ENCODE results near the gene KRCC1. TPM values are rescaled to one million over a fixed set of nuclear protein-coding genes. Genes with fewer than 3 reads are reported as not detected.
A peak's percentile ranks its signal among the peaks of the same experiment; 100 is the strongest.

The KRCC1 gene
- 42.7 TPM for total RNA-seq (2013)
- 10 to 100 TPM; 10.8 to 31.6 (median 24.7) TPM for polyA plus RNA-seq
- polyA minus RNA-seq: 5.5 and 7.0 TPM in 2 replicates
- 13.8 to 30.6 (median 20.2) reads per million in 11 experiments for total RNA-seq

GRCh38 chr2:88055371-88056128, at the start of gene KRCC1:
KRCC1 (minus strand) TSS chr2:88055783; CDS start chr2:88028563, 27,220 bp downstream.
- H3K4me1 ChIP-seq (ENCODE audit: control insufficient read depth in 1 of 2, insufficient read depth in 2 of 2, low read length in 2 of 2): peaks cover 25 to 29% of the 10 kb centered on the region in 2 donors
- peak; percentile 97 to 99 (median 98) for DNase-seq
- WGBS (ENCODE audit: insufficient coverage): 0% methylated on average over 59 of the region's 77 CpGs
- no peaks in the 10 kb centered on the region for H3K9me3 Mint-ChIP-seq
- intact Hi-C loops (cut with micrococcal nuclease): loop anchor here in 1 of 2 donors (10.0 kb wide), 1 partner anchor 569 kb away; the partner anchor contains the start of gene EIF2AK3
- no peaks in the 10 kb centered on the region for H3K27me3 ChIP-seq (ENCODE audit: control insufficient read depth in 2 of 2, insufficient read depth in 2 of 2, low read length in 2 of 2)
- peak within 1 kb of the TSS; percentile 98 for H3K9ac ChIP-seq (ENCODE audit: insufficient read depth, low read length, poor library complexity, severe bottlenecking)
- peak within 1 kb of the TSS; percentile 83 to 94 (median 87) for H3K4me3 ChIP-seq (replicated peaks in 1 of 3; ENCODE audit: low read depth in 2 of 3, low read length in 3 of 3)
- peaks cover 0 to 4% of the 10 kb centered on the region in 2 donors for H3K36me3 ChIP-seq (replicated peaks in 1 of 2; ENCODE audit: control insufficient read depth in 1 of 2, insufficient read depth in 2 of 2, low read length in 2 of 2)
- H3K4me2 ChIP-seq (replicated peaks; ENCODE audit: extremely low read depth, low read length, poor library complexity, severe bottlenecking): peak within 1 kb of the TSS; percentile 82
- peak within 1 kb of the TSS; percentile 88 for H2AFZ ChIP-seq (ENCODE audit: insufficient read depth, low read depth, low read length, poor library complexity, severe bottlenecking)
- peaks cover 9% of the 10 kb centered on the region for H4K20me1 ChIP-seq (ENCODE audit: insufficient read depth, low read length)
- H3K27ac ChIP-seq (ENCODE audit: low read depth in 1 of 2, low read length in 2 of 2): peak within 1 kb of the TSS; percentile 81 to 99
- peaks cover 5 to 7% of the 10 kb centered on the region in 2 donors for H3K36me3 Mint-ChIP-seq
- H3K4me3 Mint-ChIP-seq: peak within 1 kb of the TSS; percentile 96 to 97
- H3K79me2 ChIP-seq (ENCODE audit: insufficient read depth, low read length): peaks cover 49% of the 10 kb centered on the region
- no peaks in the 10 kb centered on the region for H3K27me3 Mint-ChIP-seq (ENCODE audit: low read depth in 3 of 3)
- H3K9me3 ChIP-seq (replicated peaks in 1 of 2; ENCODE audit: control insufficient read depth in 1 of 2, insufficient read depth in 1 of 2, low read length in 2 of 2): no peaks in the 10 kb centered on the region
- peak within 1 kb of the TSS; percentile 94 to 99 (median 97) for H3K27ac Mint-ChIP-seq
- TF ChIP-seq, protein P1, sequence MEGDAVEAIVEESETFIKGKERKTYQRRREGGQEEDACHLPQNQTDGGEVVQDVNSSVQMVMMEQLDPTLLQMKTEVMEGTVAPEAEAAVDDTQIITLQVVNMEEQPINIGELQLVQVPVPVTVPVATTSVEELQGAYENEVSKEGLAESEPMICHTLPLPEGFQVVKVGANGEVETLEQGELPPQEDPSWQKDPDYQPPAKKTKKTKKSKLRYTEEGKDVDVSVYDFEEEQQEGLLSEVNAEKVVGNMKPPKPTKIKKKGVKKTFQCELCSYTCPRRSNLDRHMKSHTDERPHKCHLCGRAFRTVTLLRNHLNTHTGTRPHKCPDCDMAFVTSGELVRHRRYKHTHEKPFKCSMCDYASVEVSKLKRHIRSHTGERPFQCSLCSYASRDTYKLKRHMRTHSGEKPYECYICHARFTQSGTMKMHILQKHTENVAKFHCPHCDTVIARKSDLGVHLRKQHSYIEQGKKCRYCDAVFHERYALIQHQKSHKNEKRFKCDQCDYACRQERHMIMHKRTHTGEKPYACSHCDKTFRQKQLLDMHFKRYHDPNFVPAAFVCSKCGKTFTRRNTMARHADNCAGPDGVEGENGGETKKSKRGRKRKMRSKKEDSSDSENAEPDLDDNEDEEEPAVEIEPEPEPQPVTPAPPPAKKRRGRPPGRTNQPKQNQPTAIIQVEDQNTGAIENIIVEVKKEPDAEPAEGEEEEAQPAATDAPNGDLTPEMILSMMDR (IDR thresholded peaks at IDR 0.05): no peak
- peaks cover 43% of the 10 kb centered on the region for H3K4me1 Mint-ChIP-seq

GRCh38 chr2:88100489-88100858, 44.9 kb upstream of the KRCC1 start:
- TF ChIP-seq, protein P1 (IDR thresholded peaks at IDR 0.05): no peak
- H3K4me3 ChIP-seq (replicated peaks in 1 of 3; ENCODE audit: low read depth in 2 of 3, low read length in 3 of 3): no peak overlapping the region
- Mint-ChIP-seq H3K27ac (peak overlapping the region in 1 of 7 donors; percentile 34), H3K4me1 (peaks cover 6% of the 10 kb centered on the region), H3K4me3 (no peak overlapping the region), H3K36me3 (no peaks in the 10 kb centered on the region), H3K9me3 (peaks cover 0 to 9% (median 0%) of the 10 kb centered on the region in 7 donors), H3K27me3 (ENCODE audit: low read depth in 3 of 3) (peaks cover 0 to 7% (median 6%) of the 10 kb centered on the region in 3 donors)
- intact Hi-C loops (cut with micrococcal nuclease): no loop called here
- H3K4me2 ChIP-seq (replicated peaks; ENCODE audit: extremely low read depth, low read length, poor library complexity, severe bottlenecking): no peak overlapping the region
- H2AFZ ChIP-seq (ENCODE audit: insufficient read depth, low read depth, low read length, poor library complexity, severe bottlenecking): no peak overlapping the region
- H3K27ac ChIP-seq (ENCODE audit: low read depth in 1 of 2, low read length in 2 of 2): no peak overlapping the region
- H3K27me3 ChIP-seq (ENCODE audit: control insufficient read depth in 2 of 2, insufficient read depth in 2 of 2, low read length in 2 of 2): no peaks in the 10 kb centered on the region
- H3K9me3 ChIP-seq (replicated peaks in 1 of 2; ENCODE audit: control insufficient read depth in 1 of 2, insufficient read depth in 1 of 2, low read length in 2 of 2): no peaks in the 10 kb centered on the region
- no peak for DNase-seq
- peaks cover 0 to 5% of the 10 kb centered on the region in 2 donors for H3K4me1 ChIP-seq (ENCODE audit: control insufficient read depth in 1 of 2, insufficient read depth in 2 of 2, low read length in 2 of 2)
- WGBS (ENCODE audit: insufficient coverage): 100% methylated on average over 2 of the region's 3 CpGs
- H3K9ac ChIP-seq (ENCODE audit: insufficient read depth, low read length, poor library complexity, severe bottlenecking): no peak overlapping the region
- no peaks in the 10 kb centered on the region for H4K20me1 ChIP-seq (ENCODE audit: insufficient read depth, low read length)
- no peaks in the 10 kb centered on the region for H3K36me3 ChIP-seq (replicated peaks in 1 of 2; ENCODE audit: control insufficient read depth in 1 of 2, insufficient read depth in 2 of 2, low read length in 2 of 2)
- no peaks in the 10 kb centered on the region for H3K79me2 ChIP-seq (ENCODE audit: insufficient read depth, low read length)
